BLaER1 treated with 17β-estradiol and CSF1 and Interleukin-3, amounts not matched to agents 10 nM and 100 nM (cell line): ENCODE measurements around the gene ZC3H12D.

ENCODE experiments used
- H3K27ac ChIP-seq, 11 experiments: shearing (Covaris generic); formaldehyde crosslinking; 2 replicates each; pipeline ENCODE4 v1.8.1; 2022
- H3K27me3 ChIP-seq, 11 experiments: shearing (Covaris generic); formaldehyde crosslinking; 2 replicates each; pipeline ENCODE4 v1.8.1; 2022
- H3K36me3 ChIP-seq, 11 experiments: shearing (Covaris generic); formaldehyde crosslinking; 2 replicates each; pipeline ENCODE4 v1.8.1; 2022
- H3K4me1 ChIP-seq, 10 experiments: shearing (Covaris generic); formaldehyde crosslinking; 2 replicates each; pipeline ENCODE4 v1.8.1; 2022
- H3K4me2 ChIP-seq, 11 experiments: shearing (Covaris generic); formaldehyde crosslinking; 2 replicates each; pipeline ENCODE4 v1.8.1; 2022
- H3K4me3 ChIP-seq, 10 experiments: shearing (Covaris generic); formaldehyde crosslinking; 2 replicates each; pipeline ENCODE4 v1.8.1; 2022
- H3K9ac ChIP-seq, 11 experiments: shearing (Covaris generic); formaldehyde crosslinking; 2 replicates each; pipeline ENCODE4 v1.8.1; 2022
- H3K9me3 ChIP-seq, 11 experiments: shearing (Covaris generic); formaldehyde crosslinking; replicated peaks in 1 of 11; 2 replicates each; pipeline ENCODE4 v1.8.1; 2022
- H4K20me1 ChIP-seq, 11 experiments: shearing (Covaris generic); formaldehyde crosslinking; 2 replicates each; pipeline ENCODE4 v1.8.1; 2022
- Cebpa-rat ChIP-seq, 11 experiments: shearing (Covaris generic); IDR thresholded peaks; 2 replicates each; pipeline ENCODE4 v1.8.1; 2022

ZC3H12D gene

GRCh38 chr6:149436647-149437046, 48.2 kb downstream of the ZC3H12D start:
- Histone ChIP-seq H3K4me3 (no peak overlapping the region), H3K36me3 (no peaks in the 10 kb centered on the region), H3K27ac (no peak overlapping the region), H3K27me3 (no peaks in the 10 kb centered on the region), H4K20me1 (no peaks in the 10 kb centered on the region), H3K9ac (no peak overlapping the region), H3K4me1 (peaks cover 11 to 40% (median 13%) of the 10 kb centered on the region in 10 experiments), H3K9me3 (no peaks in the 10 kb centered on the region; a peak in 1 of 22 replicates), H3K4me2 (no peak overlapping the region)
- no peak for TF ChIP-seq Cebpa-rat (IDR thresholded peaks at IDR 0.05)

- Histone ChIP-seq H3K36me3 (no peaks in the 10 kb centered on the region), H3K9me3 (no peaks in the 10 kb centered on the region; a peak in 1 of 22 replicates), H3K9ac (no peak overlapping the region), H3K4me2 (no peak overlapping the region), H3K27me3 (no peaks in the 10 kb centered on the region), H3K4me3 (no peak overlapping the region), H4K20me1 (no peaks in the 10 kb centered on the region), H3K27ac (no peak overlapping the region), H3K4me1 (peaks cover 5 to 37% (median 8%) of the 10 kb centered on the region in 10 experiments)
- no peak for TF ChIP-seq Cebpa-rat (IDR thresholded peaks at IDR 0.05)
These were observed 48.8 kb downstream of the ZC3H12D start for GRCh38 chr6:149435919-149436586.

- Histone ChIP-seq H3K9ac (no peak overlapping the region), H4K20me1 (no peaks in the 10 kb centered on the region), H3K4me2 (peak overlapping the region in 2 of 11 experiments; percentile 34 to 37; a peak in 3 of 22 replicates), H3K4me1 (peaks cover 0 to 28% (median 1%) of the 10 kb centered on the region in 10 experiments; a peak in 10 of 20 replicates), H3K4me3 (no peak overlapping the region), H3K27ac (no peak overlapping the region), H3K9me3 (no peaks in the 10 kb centered on the region; a peak in 1 of 22 replicates), H3K27me3 (no peaks in the 10 kb centered on the region), H3K36me3 (no peaks in the 10 kb centered on the region)
- TF ChIP-seq Cebpa-rat (IDR thresholded peaks at IDR 0.05) = no peak
These were observed 50.9 kb downstream of the ZC3H12D start for GRCh38 chr6:149433881-149434280.

GRCh38 chr6:149433405-149433804, 51.4 kb downstream of the ZC3H12D start:
- H3K9me3 ChIP-seq = no peaks in the 10 kb centered on the region; a peak in 1 of 22 replicates
- no peaks in the 10 kb centered on the region for H3K27me3 ChIP-seq
- no peaks in the 10 kb centered on the region for H4K20me1 ChIP-seq
- TF ChIP-seq Cebpa-rat (IDR thresholded peaks at IDR 0.05) = no peak
- no peaks in the 10 kb centered on the region for H3K36me3 ChIP-seq
- H3K4me3 ChIP-seq = no peak overlapping the region
- H3K4me1 ChIP-seq = peaks cover 0 to 31% (median 1%) of the 10 kb centered on the region in 10 experiments; a peak in 10 of 20 replicates
- H3K4me2 ChIP-seq = peak overlapping the region in 2 of 11 experiments; percentile 34 to 37; a peak in 3 of 22 replicates
- no peak overlapping the region for H3K27ac ChIP-seq
- H3K9ac ChIP-seq = no peak overlapping the region

GRCh38 chr6:149431905-149432775, 52.7 kb downstream of the ZC3H12D start:
- no peaks in the 10 kb centered on the region for H3K27me3 ChIP-seq
- peak overlapping the region in 8 of 11 experiments; percentile 12 to 73 (median 42); a peak in 12 of 22 replicates for H3K4me2 ChIP-seq
- H3K9ac ChIP-seq = peak overlapping the region in 1 of 11 experiments; percentile 32; a peak in 2 of 22 replicates
- no peaks in the 10 kb centered on the region for H4K20me1 ChIP-seq
- no peak for TF ChIP-seq Cebpa-rat (IDR thresholded peaks at IDR 0.05)
- no peaks in the 10 kb centered on the region for H3K36me3 ChIP-seq
- no peaks in the 10 kb centered on the region; a peak in 1 of 22 replicates for H3K9me3 ChIP-seq
- no peak overlapping the region for H3K4me3 ChIP-seq
- H3K4me1 ChIP-seq = peaks cover 0 to 31% (median 1%) of the 10 kb centered on the region in 10 experiments; a peak in 10 of 20 replicates
- no peak overlapping the region for H3K27ac ChIP-seq

- Histone ChIP-seq H3K36me3 (no peaks in the 10 kb centered on the region), H3K9ac (no peak overlapping the region), H3K4me2 (peak overlapping the region in 1 of 11 experiments; percentile 48; a peak in 2 of 22 replicates), H3K4me3 (no peak overlapping the region), H3K27me3 (no peaks in the 10 kb centered on the region), H3K9me3 (no peaks in the 10 kb centered on the region), H3K27ac (no peak overlapping the region; a peak in 1 of 22 replicates), H3K4me1 (peaks cover 0 to 40% (median 1%) of the 10 kb centered on the region in 10 experiments; a peak in 9 of 20 replicates), H4K20me1 (no peaks in the 10 kb centered on the region)
- no peak for TF ChIP-seq Cebpa-rat (IDR thresholded peaks at IDR 0.05)
These were observed 55.1 kb downstream of the ZC3H12D start for GRCh38 chr6:149429427-149430360.

GRCh38 chr6:149428606-149429005, 56.2 kb downstream of the ZC3H12D start:
- TF ChIP-seq Cebpa-rat (IDR thresholded peaks at IDR 0.05) = no peak
- Histone ChIP-seq H4K20me1 (no peaks in the 10 kb centered on the region), H3K9me3 (no peaks in the 10 kb centered on the region), H3K4me3 (no peak overlapping the region), H3K4me2 (peak overlapping the region in 1 of 11 experiments; percentile 48; a peak in 2 of 22 replicates), H3K36me3 (no peaks in the 10 kb centered on the region), H3K27me3 (no peaks in the 10 kb centered on the region), H3K9ac (no peak overlapping the region), H3K27ac (no peak overlapping the region), H3K4me1 (peaks cover 6 to 44% (median 9%) of the 10 kb centered on the region in 10 experiments; a peak in 17 of 20 replicates)

GRCh38 chr6:149425754-149426153, 59.1 kb downstream of the ZC3H12D start:
- no peaks in the 10 kb centered on the region for H4K20me1 ChIP-seq
- H3K4me1 ChIP-seq = peaks cover 11 to 50% (median 16%) of the 10 kb centered on the region in 10 experiments; a peak in 17 of 20 replicates
- H3K4me2 ChIP-seq = peak overlapping the region in 1 of 11 experiments; percentile 80; a peak in 3 of 22 replicates
- H3K9me3 ChIP-seq = no peaks in the 10 kb centered on the region
- no peak overlapping the region for H3K9ac ChIP-seq
- no peak overlapping the region for H3K27ac ChIP-seq
- no peak overlapping the region for H3K4me3 ChIP-seq
- no peaks in the 10 kb centered on the region for H3K36me3 ChIP-seq
- TF ChIP-seq Cebpa-rat (IDR thresholded peaks at IDR 0.05) = no peak
- no peaks in the 10 kb centered on the region for H3K27me3 ChIP-seq
